ENCODE results near the gene PPIE.
"Not testable (repeated sequence)": the region's sequence is repeated elsewhere in the genome, so short reads cannot be mapped to it uniquely, and the experiment has no call there.

The PPIE gene

GRCh38 chr1:39776886-39777285 lies 38.2 kb downstream of the PPIE start:
- H3K27me3 ChIP-seq (replicated peaks; ENCODE audit: insufficient read depth, low read length), result no peaks in the 10 kb centered on the region
- peak overlapping the region; percentile 11; the same call in 1 of the 2 replicates for H3K4me3 ChIP-seq (ENCODE audit: low read length)
- H3K9me3 ChIP-seq (replicated peaks; ENCODE audit: insufficient read depth, low read length), result no peaks in the 10 kb centered on the region
- peak overlapping the region; percentile 56 for H3K4me2 ChIP-seq (ENCODE audit: low read depth, low read length)
- peak overlapping the region; percentile 86 for H3K27ac ChIP-seq (ENCODE audit: low read length)
- peaks cover 25% of the 10 kb centered on the region for H3K4me1 ChIP-seq (ENCODE audit: low read length)
- no peak overlapping the region for H2AFZ ChIP-seq (ENCODE audit: low read length)
- no peaks in the 10 kb centered on the region for H4K20me1 ChIP-seq (ENCODE audit: insufficient read depth, low read length)
- peak overlapping the region; percentile 35; the same call in 1 of the 2 replicates for H3K9ac ChIP-seq (ENCODE audit: low read length)
- no peaks in the 10 kb centered on the region for H3K36me3 ChIP-seq (replicated peaks; ENCODE audit: insufficient read depth, low read length)
- H3K9me2 ChIP-seq (replicated peaks; ENCODE audit: insufficient read depth, low read length), result no peaks in the 10 kb centered on the region
- TF ChIP-seq EZH2phosphoT487 (IDR thresholded peaks at IDR 0.05; ENCODE audit: low read length), result no peak
- TF ChIP-seq CTCF (IDR thresholded peaks at IDR 0.05; ENCODE audit: low read length), result no peak
- no peak for TF ChIP-seq EZH2 (optimal IDR thresholded peaks at IDR 0.05; ENCODE audit: low read depth, low read length)
- peaks cover 13% of the 10 kb centered on the region for H3F3A ChIP-seq (ENCODE audit: insufficient read depth, low read length)
- peaks cover 49% of the 10 kb centered on the region for H3K79me2 ChIP-seq (ENCODE audit: low read length)
- DNase-seq, result peak; percentile 4

- no peaks in the 10 kb centered on the region for H3K27me3 ChIP-seq (replicated peaks; ENCODE audit: insufficient read depth, low read length)
- H3F3A ChIP-seq (ENCODE audit: insufficient read depth, low read length), result peaks cover 13% of the 10 kb centered on the region
- no peaks in the 10 kb centered on the region for H3K9me3 ChIP-seq (replicated peaks; ENCODE audit: insufficient read depth, low read length)
- H3K9me2 ChIP-seq (replicated peaks; ENCODE audit: insufficient read depth, low read length), result no peaks in the 10 kb centered on the region
- peak overlapping the region; percentile 56; the same call in 1 of the 2 replicates for H3K4me2 ChIP-seq (ENCODE audit: low read depth, low read length)
- H3K9ac ChIP-seq (ENCODE audit: low read length), result 0 out of 2 replicates have a peak overlapping the region, but pooled peaks have one; percentile 35
- no peak for TF ChIP-seq EZH2phosphoT487 (IDR thresholded peaks at IDR 0.05; ENCODE audit: low read length)
- TF ChIP-seq CTCF (IDR thresholded peaks at IDR 0.05; ENCODE audit: low read length), result no peak
- no peak for TF ChIP-seq EZH2 (optimal IDR thresholded peaks at IDR 0.05; ENCODE audit: low read depth, low read length)
- no peaks in the 10 kb centered on the region for H4K20me1 ChIP-seq (ENCODE audit: insufficient read depth, low read length)
- H2AFZ ChIP-seq (ENCODE audit: low read length), result no peak overlapping the region
- H3K36me3 ChIP-seq (replicated peaks; ENCODE audit: insufficient read depth, low read length), result no peaks in the 10 kb centered on the region
- peak; percentile 2 for DNase-seq
- H3K4me1 ChIP-seq (ENCODE audit: low read length), result peaks cover 25% of the 10 kb centered on the region
- no peak overlapping the region for H3K4me3 ChIP-seq (ENCODE audit: low read length)
- peaks cover 53% of the 10 kb centered on the region for H3K79me2 ChIP-seq (ENCODE audit: low read length)
- peak overlapping the region; percentile 86; the same call in 1 of the 2 replicates for H3K27ac ChIP-seq (ENCODE audit: low read length)
Observed at GRCh38 chr1:39777306-39777705, 38.6 kb downstream of the PPIE start.

GRCh38 chr1:39777896-39778295 lies 39.2 kb downstream of the PPIE start:
- not testable (repeated sequence) for DNase-seq; H3K27me3 ChIP-seq (replicated peaks; ENCODE audit: insufficient read depth, low read length); H3K9me3 ChIP-seq (replicated peaks; ENCODE audit: insufficient read depth, low read length); H3K4me2 ChIP-seq (ENCODE audit: low read depth, low read length); H3K4me3 ChIP-seq (ENCODE audit: low read length); H3K9me2 ChIP-seq (replicated peaks; ENCODE audit: insufficient read depth, low read length); H2AFZ ChIP-seq (ENCODE audit: low read length); H4K20me1 ChIP-seq (ENCODE audit: insufficient read depth, low read length); H3K9ac ChIP-seq (ENCODE audit: low read length); H3K36me3 ChIP-seq (replicated peaks; ENCODE audit: insufficient read depth, low read length)
- Histone ChIP-seq H3K79me2 (ENCODE audit: low read length) (peaks cover 57% of the 10 kb centered on the region), H3K27ac (ENCODE audit: low read length) (peak overlapping the region; percentile 86; the same call in 1 of the 2 replicates), H3F3A (ENCODE audit: insufficient read depth, low read length) (peaks cover 13% of the 10 kb centered on the region), H3K4me1 (ENCODE audit: low read length) (peaks cover 25% of the 10 kb centered on the region)

- H3K9me2 ChIP-seq (replicated peaks; ENCODE audit: insufficient read depth, low read length); H3K9ac ChIP-seq (ENCODE audit: low read length); H3K27me3 ChIP-seq (replicated peaks; ENCODE audit: insufficient read depth, low read length); H3K36me3 ChIP-seq (replicated peaks; ENCODE audit: insufficient read depth, low read length); H3K9me3 ChIP-seq (replicated peaks; ENCODE audit: insufficient read depth, low read length); H3K4me3 ChIP-seq (ENCODE audit: low read length); H3K4me2 ChIP-seq (ENCODE audit: low read depth, low read length); DNase-seq; H4K20me1 ChIP-seq (ENCODE audit: insufficient read depth, low read length); H2AFZ ChIP-seq (ENCODE audit: low read length); H3K27ac ChIP-seq (ENCODE audit: low read length): not testable (repeated sequence)
- Histone ChIP-seq H3K4me1 (ENCODE audit: low read length) (peaks cover 25% of the 10 kb centered on the region), H3F3A (ENCODE audit: insufficient read depth, low read length) (peaks cover 13% of the 10 kb centered on the region), H3K79me2 (ENCODE audit: low read length) (peaks cover 64% of the 10 kb centered on the region)
Observed at GRCh38 chr1:39778463-39779099, 39.9 kb downstream of the PPIE start.

Measured in MM.1S (cell line).